ENCODE data around the gene KCNS1.
"Not testable (repeated sequence)": the region's sequence is repeated elsewhere in the genome, so short reads cannot be mapped to it uniquely, and the experiment has no call there.

KCNS1 gene

GRCh38 chr20:45066372-45066771, 34.6 kb downstream of the KCNS1 start:
- H3K4me1 ChIP-seq, result peaks cover 2% of the 10 kb centered on the region
- no peak overlapping the region for H3K27ac ChIP-seq
- no peak overlapping the region for H3K9ac ChIP-seq
- no peak overlapping the region for H3K4me2 ChIP-seq (ENCODE audit: low read length)
- H3K27me3 ChIP-seq (ENCODE audit: control insufficient read depth, insufficient read depth, low read length), result no peaks in the 10 kb centered on the region
- H3K79me2 ChIP-seq, result peaks cover 15% of the 10 kb centered on the region
- TF ChIP-seq CTCF (IDR thresholded peaks at IDR 0.05), result no peak
- H3K9me3 ChIP-seq (ENCODE audit: control insufficient read depth, low read length), result no peaks in the 10 kb centered on the region
- no peaks in the 10 kb centered on the region for H3K36me3 ChIP-seq (ENCODE audit: control insufficient read depth, insufficient read depth, low read length)
- no peak overlapping the region for H2AFZ ChIP-seq
- no peak overlapping the region for H3K4me3 ChIP-seq (ENCODE audit: low read depth, low read length)

DNA sequence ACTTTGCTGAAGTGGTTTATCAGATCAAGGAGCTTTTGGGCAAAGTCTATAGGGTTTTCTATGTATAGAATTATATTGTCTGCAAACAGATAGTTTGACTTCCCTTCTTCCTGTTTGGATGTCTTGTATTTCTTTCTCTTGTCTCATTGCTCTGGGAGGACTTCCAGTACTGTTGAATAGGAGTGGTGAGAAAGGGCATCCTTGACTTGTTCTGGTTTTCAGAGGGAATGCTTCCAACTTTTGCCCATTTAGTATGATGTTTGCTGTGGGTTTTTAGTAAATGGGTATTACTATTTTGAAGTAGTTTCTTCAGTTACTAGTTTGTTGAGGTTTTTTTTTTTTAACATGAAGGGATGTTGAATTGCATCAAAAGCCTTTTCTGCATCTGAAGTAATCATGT, 36.1 kb downstream of the KCNS1 start:
- Histone ChIP-seq H3K4me3 (ENCODE audit: low read depth, low read length) (no peak overlapping the region), H3K4me1 (peaks cover 2% of the 10 kb centered on the region), H3K4me2 (ENCODE audit: low read length) (no peak overlapping the region), H3K9me3 (ENCODE audit: control insufficient read depth, low read length) (no peaks in the 10 kb centered on the region), H3K27me3 (ENCODE audit: control insufficient read depth, insufficient read depth, low read length) (no peaks in the 10 kb centered on the region), H3K9ac (no peak overlapping the region), H3K36me3 (ENCODE audit: control insufficient read depth, insufficient read depth, low read length) (no peaks in the 10 kb centered on the region), H2AFZ (no peak overlapping the region), H3K79me2 (peaks cover 15% of the 10 kb centered on the region), H3K27ac (no peak overlapping the region)
- no peak for TF ChIP-seq CTCF (IDR thresholded peaks at IDR 0.05)

- H3K36me3 ChIP-seq (ENCODE audit: control insufficient read depth, insufficient read depth, low read length); H3K4me3 ChIP-seq (ENCODE audit: low read depth, low read length); H3K27me3 ChIP-seq (ENCODE audit: control insufficient read depth, insufficient read depth, low read length); H3K27ac ChIP-seq; H3K4me2 ChIP-seq (ENCODE audit: low read length); H2AFZ ChIP-seq; H3K9ac ChIP-seq; H3K9me3 ChIP-seq (ENCODE audit: control insufficient read depth, low read length); H3K4me1 ChIP-seq: not testable (repeated sequence)
- H3K79me2 ChIP-seq, result peaks cover 12% of the 10 kb centered on the region
These were observed 37.8 kb downstream of the KCNS1 start for GRCh38 chr20:45063107-45063506.

DNA sequence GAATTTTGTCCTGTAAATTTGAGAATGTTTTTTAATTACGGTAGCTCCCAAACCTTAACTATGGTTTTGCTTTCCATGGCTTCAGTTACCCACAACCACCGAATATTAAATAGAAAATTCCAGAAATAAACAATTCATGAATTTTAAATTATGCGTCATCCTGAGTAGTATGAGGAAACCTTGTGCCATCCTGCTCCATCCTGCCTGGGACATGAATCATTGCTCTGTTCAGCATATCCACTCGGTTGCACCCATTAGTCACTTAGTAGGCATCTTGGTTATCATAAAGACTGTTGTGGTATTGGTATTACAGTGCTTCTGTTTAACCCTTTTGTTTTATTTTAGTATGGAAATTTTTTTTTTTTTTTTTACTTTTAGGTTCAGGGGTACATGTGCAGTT, 39.7 kb downstream of the KCNS1 start:
- H3K36me3 ChIP-seq (ENCODE audit: control insufficient read depth, insufficient read depth, low read length), result no peaks in the 10 kb centered on the region
- H3K27ac ChIP-seq, result no peak overlapping the region
- H3K4me1 ChIP-seq, result no peaks in the 10 kb centered on the region
- H3K9ac ChIP-seq, result no peak overlapping the region
- H3K79me2 ChIP-seq, result peaks cover under 1% of the 10 kb centered on the region
- no peak overlapping the region for H2AFZ ChIP-seq
- TF ChIP-seq CTCF (IDR thresholded peaks at IDR 0.05), result no peak
- no peaks in the 10 kb centered on the region for H3K9me3 ChIP-seq (ENCODE audit: control insufficient read depth, low read length)
- H3K27me3 ChIP-seq (ENCODE audit: control insufficient read depth, insufficient read depth, low read length), result no peaks in the 10 kb centered on the region
- H3K4me3 ChIP-seq (ENCODE audit: low read depth, low read length), result no peak overlapping the region
- H3K4me2 ChIP-seq (ENCODE audit: low read length), result no peak overlapping the region

GRCh38 chr20:45060294-45060693, 40.6 kb downstream of the KCNS1 start:
- H3K36me3 ChIP-seq (ENCODE audit: control insufficient read depth, insufficient read depth, low read length), result no peaks in the 10 kb centered on the region
- no peak overlapping the region for H2AFZ ChIP-seq
- no peaks in the 10 kb centered on the region for H3K9me3 ChIP-seq (ENCODE audit: control insufficient read depth, low read length)
- no peak for TF ChIP-seq CTCF (IDR thresholded peaks at IDR 0.05)
- no peaks in the 10 kb centered on the region for H3K4me1 ChIP-seq
- H3K79me2 ChIP-seq, result no peaks in the 10 kb centered on the region
- no peak overlapping the region for H3K4me2 ChIP-seq (ENCODE audit: low read length)
- no peak overlapping the region for H3K9ac ChIP-seq
- no peak overlapping the region for H3K27ac ChIP-seq
- H3K27me3 ChIP-seq (ENCODE audit: control insufficient read depth, insufficient read depth, low read length), result no peaks in the 10 kb centered on the region
- no peak overlapping the region for H3K4me3 ChIP-seq (ENCODE audit: low read depth, low read length)

All from parathyroid adenoma (tissue), 2 donors.